HepG2 (cell line): Measurements from ENCODE around the gene ZNF740. TPM values are rescaled to one million over a fixed set of nuclear protein-coding genes. Genes with fewer than 3 reads are reported as not detected.
A peak's percentile ranks its signal among the peaks of the same experiment; 100 is the strongest.

Experiments
- CHD2 ChIP-seq: IDR thresholded peaks from 2 replicates; pipeline ENCODE4 v1.6.1; 2011; ENCODE audit warnings: low read depth, low read length, improper control_type of control experiment
- GATAD1 ChIP-seq: IDR thresholded peaks from 2 replicates; pipeline ENCODE4 v1.6.1; 2016; ENCODE audit warnings: missing genetic modification reagents, missing compliant biosample characterization
- GTF3A ChIP-seq: sonication (generic); formaldehyde crosslinking; conservative IDR thresholded peaks from 2 replicates; pipeline ENCODE4 v1.4.0; 2020; ENCODE audit warnings: mild to moderate bottlenecking, missing genetic modification reagents
- KLF16 ChIP-seq, 2 experiments: sonication (generic) in 1 of 2; formaldehyde crosslinking in 1 of 2; IDR thresholded peaks; 2 replicates each; pipeline versions ENCODE4 v1.6.1 to v1.8.0; 2016 to 2023; ENCODE audit warnings: missing genetic modification reagents in 2 of 2, missing compliant biosample characterization in 1 of 2
- MAF1 ChIP-seq: sonication (generic); formaldehyde crosslinking; IDR thresholded peaks from 2 replicates; pipeline ENCODE4 v1.5.0; 2020; ENCODE audit warnings: missing genetic modification reagents, borderline replicate concordance
- MAFG ChIP-seq: sonication (generic); formaldehyde crosslinking; IDR thresholded peaks from 2 replicates; pipeline ENCODE4 v1.5.1; 2020; ENCODE audit warnings: mild to moderate bottlenecking, missing genetic modification reagents
- NR2C2 ChIP-seq: sonication (generic); formaldehyde crosslinking; IDR thresholded peaks from 2 replicates; pipeline ENCODE4 v1.4.0; 2020; ENCODE audit warnings: missing genetic modification reagents, mild to moderate bottlenecking, moderate library complexity, borderline replicate concordance
- RELA ChIP-seq: sonication (generic); formaldehyde crosslinking; IDR thresholded peaks from 2 replicates; pipeline ENCODE4 v1.4.0; 2020; ENCODE audit warnings: missing genetic modification reagents
- ZBTB3 ChIP-seq: sonication (generic); formaldehyde crosslinking; IDR thresholded peaks from 2 replicates; pipeline ENCODE4 v1.4.0; 2020; ENCODE audit warnings: low read depth, mild to moderate bottlenecking, moderate library complexity, missing genetic modification reagents, borderline replicate concordance
- ZBTB7B ChIP-seq: sonication (generic); formaldehyde crosslinking; IDR thresholded peaks from 2 replicates; pipeline ENCODE4 v1.4.0; 2020; ENCODE audit warnings: missing genetic modification reagents
- ZFP82 ChIP-seq: sonication (generic); formaldehyde crosslinking; IDR thresholded peaks from 2 replicates; pipeline ENCODE4 v1.5.1; 2020; ENCODE audit warnings: mild to moderate bottlenecking, missing genetic modification reagents, borderline replicate concordance
- ZNF101 ChIP-seq: sonication (generic); formaldehyde crosslinking; IDR thresholded peaks from 2 replicates; pipeline ENCODE4 v1.4.0; 2020; ENCODE audit warnings: mild to moderate bottlenecking, low read depth, missing genetic modification reagents, borderline replicate concordance
- ZNF264 ChIP-seq: sonication (generic); formaldehyde crosslinking; IDR thresholded peaks from 2 replicates; pipeline ENCODE4 v1.4.0; 2020; ENCODE audit warnings: missing genetic modification reagents
- ZNF430 ChIP-seq: sonication (generic); formaldehyde crosslinking; IDR thresholded peaks from 2 replicates; pipeline ENCODE4 v1.9.0; 2021; ENCODE audit warnings: mild to moderate bottlenecking, missing genetic modification reagents
- ZNF501 ChIP-seq: sonication (generic); formaldehyde crosslinking; IDR thresholded peaks from 2 replicates; pipeline ENCODE4 v1.5.1; 2020; ENCODE audit warnings: mild to moderate bottlenecking, moderate library complexity, missing genetic modification reagents
- ZNF652 ChIP-seq: IDR thresholded peaks from 2 replicates; pipeline ENCODE4 v1.6.1; 2016; ENCODE audit warnings: low read depth, borderline replicate concordance
- ZNF724P ChIP-seq: sonication (generic); formaldehyde crosslinking; IDR thresholded peaks from 2 replicates; pipeline ENCODE4 v1.8.0; 2022; ENCODE audit warnings: missing genetic modification reagents, borderline replicate concordance
- ZSCAN9 ChIP-seq: IDR thresholded peaks from 2 replicates; pipeline ENCODE4 v1.6.1; 2016; ENCODE audit warnings: borderline replicate concordance
- polyA plus RNA-seq, 8 experiments: library from polyadenylated mRNA; depleted of rRNA in 3 of 8; stranded (reverse) in 7 of 8; unstranded in 1 of 8; fragments of >200 nt; fragmentation: Illumina TruSeq in 4 of 8; extraction: Trizol in 4 of 8; gene quantifications; 2 replicates each; pipeline versions ENCODE4 v1.2.1 to v1.2.3, GENCODE V29; 2011 to 2016; ENCODE audit warnings: low read depth in 4 of 8, missing spikeins in 1 of 8, mixed read lengths in 1 of 8; ENCODE audit not compliant: insufficient read depth in 1 of 8
- total RNA-seq, 5 experiments: library from RNA; depleted of rRNA; stranded (reverse); fragments of >200 nt; fragmentation: Illumina TruSeq; extraction: Trizol; gene quantifications; 2 replicates each; pipeline ENCODE4 v1.2.3, GENCODE V29; 2016; ENCODE audit warnings: low read depth in 1 of 5
- TF ChIP-seq, protein P1 (sequence below): sonication (generic); formaldehyde crosslinking; conservative IDR thresholded peaks from 2 replicates; pipeline ENCODE4 v1.5.0; 2020; ENCODE audit warnings: missing genetic modification reagents
- TF ChIP-seq, protein P2 (sequence below): sonication (generic); formaldehyde crosslinking; conservative IDR thresholded peaks from 2 replicates; pipeline ENCODE4 v1.8.0; 2022; ENCODE audit warnings: low read depth, missing genetic modification reagents
- TF ChIP-seq, protein P3 (sequence below): sonication (generic); formaldehyde crosslinking; IDR thresholded peaks from 2 replicates; pipeline ENCODE4 v1.4.0; 2020; ENCODE audit warnings: missing genetic modification reagents
- TF ChIP-seq, protein P4 (sequence below): sonication (generic); formaldehyde crosslinking; IDR thresholded peaks from 2 replicates; pipeline ENCODE4 v1.4.0; 2020; ENCODE audit warnings: missing genetic modification reagents
- TF ChIP-seq, protein P5 (sequence below): sonication (generic); formaldehyde crosslinking; IDR thresholded peaks from 2 replicates; pipeline ENCODE4 v1.4.0; 2020; ENCODE audit warnings: mild to moderate bottlenecking, missing genetic modification reagents

Gene ZNF740
- total and polyA plus RNA-seq, 2 of the 13 experiments (the other 11 are each of a cell fraction or from before 2014, with no cell fraction given), result 16.9 to 19.0 TPM

DNA sequence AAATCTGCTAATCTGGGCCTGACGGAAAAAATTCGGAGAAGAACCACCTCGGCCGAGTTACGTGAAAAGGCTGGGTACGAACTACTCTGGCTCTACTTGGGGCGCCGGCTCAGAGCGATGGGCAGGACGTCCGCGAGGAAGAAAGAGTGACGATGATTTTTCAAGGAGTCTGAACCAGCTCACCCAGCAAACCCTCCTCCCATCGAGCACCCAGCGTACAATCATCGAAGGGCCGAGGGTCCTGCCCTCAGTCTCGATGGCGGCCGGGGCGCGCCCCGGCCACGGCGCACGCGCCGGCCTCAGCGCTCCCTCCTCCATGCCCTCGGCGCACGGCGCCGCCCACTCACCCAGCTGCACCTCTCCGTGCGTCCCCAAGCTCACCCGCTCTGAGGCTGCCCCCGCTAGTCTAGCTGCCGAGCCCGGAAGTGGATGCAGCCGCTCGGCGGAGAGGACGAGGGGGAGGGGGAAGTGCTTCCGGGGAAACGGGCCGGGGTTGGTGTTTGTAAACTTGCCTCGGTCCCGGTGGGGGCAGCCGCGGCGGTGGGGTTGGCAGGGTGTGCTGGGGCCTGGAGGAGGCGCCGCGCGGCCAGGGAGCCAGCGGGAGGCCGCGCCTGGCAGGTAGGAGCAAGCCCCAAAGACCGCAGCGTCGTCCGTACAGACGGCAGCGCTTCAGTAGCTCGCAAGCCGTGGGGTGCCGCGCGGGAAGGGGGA, at the start of gene ZNF740, which contains the start of gene CSAD (continued):
- TF ChIP-seq, protein P1, sequence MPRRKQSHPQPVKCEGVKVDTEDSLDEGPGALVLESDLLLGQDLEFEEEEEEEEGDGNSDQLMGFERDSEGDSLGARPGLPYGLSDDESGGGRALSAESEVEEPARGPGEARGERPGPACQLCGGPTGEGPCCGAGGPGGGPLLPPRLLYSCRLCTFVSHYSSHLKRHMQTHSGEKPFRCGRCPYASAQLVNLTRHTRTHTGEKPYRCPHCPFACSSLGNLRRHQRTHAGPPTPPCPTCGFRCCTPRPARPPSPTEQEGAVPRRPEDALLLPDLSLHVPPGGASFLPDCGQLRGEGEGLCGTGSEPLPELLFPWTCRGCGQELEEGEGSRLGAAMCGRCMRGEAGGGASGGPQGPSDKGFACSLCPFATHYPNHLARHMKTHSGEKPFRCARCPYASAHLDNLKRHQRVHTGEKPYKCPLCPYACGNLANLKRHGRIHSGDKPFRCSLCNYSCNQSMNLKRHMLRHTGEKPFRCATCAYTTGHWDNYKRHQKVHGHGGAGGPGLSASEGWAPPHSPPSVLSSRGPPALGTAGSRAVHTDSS (CRISPR knock-in tag), result no peak
- peak; percentile 79 for TF ChIP-seq ZNF501 (CRISPR knock-in tag)
- peak; percentile 67 for TF ChIP-seq CHD2
- TF ChIP-seq GTF3A (CRISPR knock-in tag), result no peak
- TF ChIP-seq, protein P2, sequence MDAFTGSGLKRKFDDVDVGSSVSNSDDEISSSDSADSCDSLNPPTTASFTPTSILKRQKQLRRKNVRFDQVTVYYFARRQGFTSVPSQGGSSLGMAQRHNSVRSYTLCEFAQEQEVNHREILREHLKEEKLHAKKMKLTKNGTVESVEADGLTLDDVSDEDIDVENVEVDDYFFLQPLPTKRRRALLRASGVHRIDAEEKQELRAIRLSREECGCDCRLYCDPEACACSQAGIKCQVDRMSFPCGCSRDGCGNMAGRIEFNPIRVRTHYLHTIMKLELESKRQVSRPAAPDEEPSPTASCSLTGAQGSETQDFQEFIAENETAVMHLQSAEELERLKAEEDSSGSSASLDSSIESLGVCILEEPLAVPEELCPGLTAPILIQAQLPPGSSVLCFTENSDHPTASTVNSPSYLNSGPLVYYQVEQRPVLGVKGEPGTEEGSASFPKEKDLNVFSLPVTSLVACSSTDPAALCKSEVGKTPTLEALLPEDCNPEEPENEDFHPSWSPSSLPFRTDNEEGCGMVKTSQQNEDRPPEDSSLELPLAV (CRISPR knock-in tag), result no peak
- TF ChIP-seq ZBTB3 (CRISPR knock-in tag), result peak; percentile 14; the same call in 1 of the 2 replicates
- peak; percentile 64; the same call in 1 of the 2 replicates for TF ChIP-seq ZNF430 (CRISPR knock-in tag)
- TF ChIP-seq MAFG, result no peak
- TF ChIP-seq MAF1 (CRISPR knock-in tag), result no peak
- TF ChIP-seq, protein P3, sequence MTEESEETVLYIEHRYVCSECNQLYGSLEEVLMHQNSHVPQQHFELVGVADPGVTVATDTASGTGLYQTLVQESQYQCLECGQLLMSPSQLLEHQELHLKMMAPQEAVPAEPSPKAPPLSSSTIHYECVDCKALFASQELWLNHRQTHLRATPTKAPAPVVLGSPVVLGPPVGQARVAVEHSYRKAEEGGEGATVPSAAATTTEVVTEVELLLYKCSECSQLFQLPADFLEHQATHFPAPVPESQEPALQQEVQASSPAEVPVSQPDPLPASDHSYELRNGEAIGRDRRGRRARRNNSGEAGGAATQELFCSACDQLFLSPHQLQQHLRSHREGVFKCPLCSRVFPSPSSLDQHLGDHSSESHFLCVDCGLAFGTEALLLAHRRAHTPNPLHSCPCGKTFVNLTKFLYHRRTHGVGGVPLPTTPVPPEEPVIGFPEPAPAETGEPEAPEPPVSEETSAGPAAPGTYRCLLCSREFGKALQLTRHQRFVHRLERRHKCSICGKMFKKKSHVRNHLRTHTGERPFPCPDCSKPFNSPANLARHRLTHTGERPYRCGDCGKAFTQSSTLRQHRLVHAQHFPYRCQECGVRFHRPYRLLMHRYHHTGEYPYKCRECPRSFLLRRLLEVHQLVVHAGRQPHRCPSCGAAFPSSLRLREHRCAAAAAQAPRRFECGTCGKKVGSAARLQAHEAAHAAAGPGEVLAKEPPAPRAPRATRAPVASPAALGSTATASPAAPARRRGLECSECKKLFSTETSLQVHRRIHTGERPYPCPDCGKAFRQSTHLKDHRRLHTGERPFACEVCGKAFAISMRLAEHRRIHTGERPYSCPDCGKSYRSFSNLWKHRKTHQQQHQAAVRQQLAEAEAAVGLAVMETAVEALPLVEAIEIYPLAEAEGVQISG, result peak; percentile 94
- no peak for TF ChIP-seq ZNF101 (CRISPR knock-in tag)
- peak; percentile 99 for TF ChIP-seq NR2C2 (CRISPR knock-in tag)
- TF ChIP-seq ZNF724P (CRISPR knock-in tag), result no peak
- TF ChIP-seq RELA (CRISPR knock-in tag), result 0 out of 2 replicates have a peak, but pooled peaks have one; percentile 25
- TF ChIP-seq, protein P4, sequence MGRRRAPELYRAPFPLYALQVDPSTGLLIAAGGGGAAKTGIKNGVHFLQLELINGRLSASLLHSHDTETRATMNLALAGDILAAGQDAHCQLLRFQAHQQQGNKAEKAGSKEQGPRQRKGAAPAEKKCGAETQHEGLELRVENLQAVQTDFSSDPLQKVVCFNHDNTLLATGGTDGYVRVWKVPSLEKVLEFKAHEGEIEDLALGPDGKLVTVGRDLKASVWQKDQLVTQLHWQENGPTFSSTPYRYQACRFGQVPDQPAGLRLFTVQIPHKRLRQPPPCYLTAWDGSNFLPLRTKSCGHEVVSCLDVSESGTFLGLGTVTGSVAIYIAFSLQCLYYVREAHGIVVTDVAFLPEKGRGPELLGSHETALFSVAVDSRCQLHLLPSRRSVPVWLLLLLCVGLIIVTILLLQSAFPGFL (CRISPR knock-in tag), result no peak
- TF ChIP-seq ZBTB7B (CRISPR knock-in tag), result peak; percentile 7; the same call in 1 of the 2 replicates
- TF ChIP-seq KLF16 (CRISPR knock-in tag; IDR thresholded peaks at IDR 0.05), result peak in 1 of 2 experiments; percentile 30; a peak in 1 of 4 replicates
- TF ChIP-seq ZFP82, result 0 out of 2 replicates have a peak, but pooled peaks have one; percentile 46
- TF ChIP-seq ZNF652 (CRISPR knock-in tag), result no peak
- TF ChIP-seq ZNF264 (CRISPR knock-in tag), result no peak
- TF ChIP-seq ZSCAN9 (CRISPR knock-in tag), result no peak; the same call in 1 of the 2 replicates
- peak; percentile 87 for TF ChIP-seq GATAD1 (CRISPR knock-in tag)
- TF ChIP-seq, protein P5, sequence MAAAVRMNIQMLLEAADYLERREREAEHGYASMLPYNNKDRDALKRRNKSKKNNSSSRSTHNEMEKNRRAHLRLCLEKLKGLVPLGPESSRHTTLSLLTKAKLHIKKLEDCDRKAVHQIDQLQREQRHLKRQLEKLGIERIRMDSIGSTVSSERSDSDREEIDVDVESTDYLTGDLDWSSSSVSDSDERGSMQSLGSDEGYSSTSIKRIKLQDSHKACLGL (CRISPR knock-in tag), result no peak; the same call in 1 of the 2 replicates
